Gastroesophageal sphincter (tissue), 4 donors: ENCODE data around the gene FOXB1. TPM values are rescaled to one million over a fixed set of nuclear protein-coding genes. Genes with fewer than 3 reads are reported as not detected.

Experiments
- ATAC-seq: fragments of 150-250 bp; one replicate; pipeline ENCODE4 v1.9.1; 2016; ENCODE audit warnings: mild to moderate bottlenecking, moderate library complexity
- H3K27ac ChIP-seq, 4 donors: fragments of 200-600 bp; sonication (generic) in 3 of 4; 1 replicate in 3 of 4; 2 replicates in 1 of 4; pipeline ENCODE4 v1.5.1; 2016 to 2019
- H3K27me3 ChIP-seq: fragments of 200-600 bp; sonication (generic); one replicate; pipeline ENCODE4 v1.5.1; 2019
- H3K36me3 ChIP-seq, 2 donors: fragments of 200-600 bp; sonication (generic); one replicate each; pipeline ENCODE4 v1.5.1; 2019; ENCODE audit warnings: control low read depth in 1 of 2
- H3K4me1 ChIP-seq, 3 donors: fragments of 200-600 bp; sonication (generic); 1 replicate in 2 of 3; 2 replicates in 1 of 3; pipeline ENCODE4 v1.5.1; 2016 to 2019; ENCODE audit warnings: control low read depth in 2 of 3
- H3K4me3 ChIP-seq, 2 donors: fragments of 200-600 bp; sonication (generic); one replicate each; pipeline ENCODE4 v1.5.1; 2019; ENCODE audit warnings: mild to moderate bottlenecking in 1 of 2, moderate library complexity in 1 of 2
- H3K9me3 ChIP-seq, 3 donors: fragments of 200-600 bp; sonication (generic); one replicate each; pipeline ENCODE4 v1.5.1; 2017 to 2019; ENCODE audit warnings: control low read depth in 2 of 3
- EP300 ChIP-seq: sonication (generic); formaldehyde crosslinking; IDR thresholded peaks from one replicate; pipeline ENCODE4 v1.6.1; 2017; ENCODE audit warnings: antibody characterized with exemption, mild to moderate bottlenecking
- POLR2A ChIP-seq, 2 donors: fragments of 450-650 bp; IDR thresholded peaks; one replicate each; pipeline ENCODE4 v1.6.1; 2017; ENCODE audit warnings: antibody characterized with exemption in 2 of 2, mild to moderate bottlenecking in 2 of 2, moderate library complexity in 1 of 2
- POLR2AphosphoS5 ChIP-seq: sonication (generic); formaldehyde crosslinking; IDR thresholded peaks from one replicate; pipeline ENCODE4 v1.6.1; 2017; ENCODE audit warnings: antibody characterized with exemption
- WGBS, 2 donors: methylation state at CpG; one replicate each; pipeline ENCODE4 v1.1.5; 2018; ENCODE audit warnings: low coverage in 1 of 2; 5-methylcytosine and 5-hydroxymethylcytosine counted together
- total RNA-seq, 4 donors: library from RNA; depleted of rRNA; stranded (reverse); fragments of >200 nt; gene quantifications; one replicate each; pipeline ENCODE4 v1.1.0, GENCODE V29; 2016
- TF ChIP-seq, protein P1 (sequence below), 4 experiments: fragments of 200-600 bp in 2 of 4; fragments of 450-650 bp in 2 of 4; sonication (generic) in 1 of 4; IDR thresholded peaks; one replicate each; pipeline ENCODE4 v1.5.1; 2017 to 2019; ENCODE audit warnings: antibody characterized with exemption in 4 of 4, mild to moderate bottlenecking in 2 of 4, moderate library complexity in 2 of 4

FOXB1 gene
- not detected for total RNA-seq

DNA sequence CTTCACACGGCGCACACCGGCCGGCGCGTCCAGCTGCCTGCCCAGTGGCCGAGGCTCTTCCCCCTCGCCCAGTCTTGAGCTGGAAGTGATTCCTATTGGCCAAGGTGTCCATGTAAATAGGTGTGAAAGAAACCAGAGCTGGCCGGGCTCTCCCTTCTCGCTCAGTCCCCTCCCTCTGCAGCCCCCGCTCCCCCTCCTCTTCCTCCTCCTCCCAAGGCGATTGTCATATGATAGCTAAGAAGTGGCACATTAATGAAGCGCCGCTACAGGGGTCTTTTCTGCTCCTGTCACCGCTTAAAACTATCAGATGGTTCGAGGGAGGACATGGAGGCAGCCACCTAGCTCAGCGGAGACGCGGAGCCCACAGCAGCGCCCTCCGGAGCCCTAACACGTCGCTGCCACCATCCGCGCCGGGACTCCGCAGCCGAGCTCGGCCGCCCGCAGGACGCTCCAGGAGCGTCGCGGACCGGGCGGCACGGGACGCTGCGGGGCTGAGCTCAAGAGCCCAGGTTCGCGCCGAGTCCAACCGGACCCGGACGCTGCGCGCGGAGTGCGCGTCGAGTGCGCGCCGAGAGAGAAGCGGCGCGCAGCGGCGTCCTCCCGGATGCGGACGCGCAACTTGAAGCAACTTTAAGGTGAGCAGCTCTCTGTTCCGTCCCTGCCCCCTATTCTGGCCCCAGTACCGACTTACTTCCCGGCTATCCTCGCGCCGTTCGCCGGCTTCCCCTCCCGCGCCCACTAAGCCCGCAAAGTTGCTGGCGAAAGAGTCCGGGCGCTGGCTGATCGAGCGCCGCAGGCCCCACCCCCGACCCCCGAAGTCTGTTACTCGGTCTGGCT, at the start of gene FOXB1:
Gene FOXB1 (plus strand): TSS at position 303 of the 837 bp plus-strand sequence. CDS start 653 bp downstream, outside the sequence.
- no peak for TF ChIP-seq POLR2AphosphoS5
- TF ChIP-seq POLR2A (IDR thresholded peaks at IDR 0.05): no peak
- TF ChIP-seq, protein P1, sequence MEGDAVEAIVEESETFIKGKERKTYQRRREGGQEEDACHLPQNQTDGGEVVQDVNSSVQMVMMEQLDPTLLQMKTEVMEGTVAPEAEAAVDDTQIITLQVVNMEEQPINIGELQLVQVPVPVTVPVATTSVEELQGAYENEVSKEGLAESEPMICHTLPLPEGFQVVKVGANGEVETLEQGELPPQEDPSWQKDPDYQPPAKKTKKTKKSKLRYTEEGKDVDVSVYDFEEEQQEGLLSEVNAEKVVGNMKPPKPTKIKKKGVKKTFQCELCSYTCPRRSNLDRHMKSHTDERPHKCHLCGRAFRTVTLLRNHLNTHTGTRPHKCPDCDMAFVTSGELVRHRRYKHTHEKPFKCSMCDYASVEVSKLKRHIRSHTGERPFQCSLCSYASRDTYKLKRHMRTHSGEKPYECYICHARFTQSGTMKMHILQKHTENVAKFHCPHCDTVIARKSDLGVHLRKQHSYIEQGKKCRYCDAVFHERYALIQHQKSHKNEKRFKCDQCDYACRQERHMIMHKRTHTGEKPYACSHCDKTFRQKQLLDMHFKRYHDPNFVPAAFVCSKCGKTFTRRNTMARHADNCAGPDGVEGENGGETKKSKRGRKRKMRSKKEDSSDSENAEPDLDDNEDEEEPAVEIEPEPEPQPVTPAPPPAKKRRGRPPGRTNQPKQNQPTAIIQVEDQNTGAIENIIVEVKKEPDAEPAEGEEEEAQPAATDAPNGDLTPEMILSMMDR (IDR thresholded peaks at IDR 0.05): no peak
- no peak for TF ChIP-seq EP300
- H3K9me3 ChIP-seq: no peaks in the 10 kb centered on the region
- no peak within 1 kb of the TSS for H3K27ac ChIP-seq
- peaks cover 100% of the 10 kb centered on the region for H3K27me3 ChIP-seq
- 0 to 4% methylated on average over 2 to 9 of the region's 84 CpGs for WGBS, 2 donors
- no peaks in the 10 kb centered on the region for H3K36me3 ChIP-seq
- H3K4me1 ChIP-seq: peaks cover 0 to 44% (median 24%) of the 10 kb centered on the region in 3 donors
- no peak for ATAC-seq
- H3K4me3 ChIP-seq: peak within 1 kb of the TSS in 1 of 2 donors; percentile 48

GRCh38 chr15:59958288-59958687, 45.8 kb upstream of the FOXB1 start:
- ATAC-seq: no peak
- Histone ChIP-seq H3K36me3 (no peaks in the 10 kb centered on the region), H3K9me3 (peaks cover 0 to 50% (median 0%) of the 10 kb centered on the region in 3 donors), H3K4me1 (no peaks in the 10 kb centered on the region), H3K27ac (no peak overlapping the region), H3K4me3 (no peak overlapping the region), H3K27me3 (peaks cover 8% of the 10 kb centered on the region)
- TF ChIP-seq, protein P1 (IDR thresholded peaks at IDR 0.05): no peak

- TF ChIP-seq EP300 (no peak), POLR2A (IDR thresholded peaks at IDR 0.05) (no peak), POLR2AphosphoS5 (no peak)
- TF ChIP-seq, protein P1 (IDR thresholded peaks at IDR 0.05): no peak
- ATAC-seq: no peak
- Histone ChIP-seq H3K27ac (no peak overlapping the region), H3K9me3 (peaks cover 0 to 62% (median 0%) of the 10 kb centered on the region in 3 donors), H3K4me1 (no peaks in the 10 kb centered on the region), H3K4me3 (no peak overlapping the region), H3K36me3 (no peaks in the 10 kb centered on the region), H3K27me3 (peaks cover 5% of the 10 kb centered on the region)
Measured at GRCh38 chr15:59960318-59960717, 43.8 kb upstream of the FOXB1 start.

GRCh38 chr15:59963322-59963721, 40.8 kb upstream of the FOXB1 start:
- Histone ChIP-seq H3K27me3 (peaks cover 7% of the 10 kb centered on the region), H3K36me3 (no peaks in the 10 kb centered on the region), H3K27ac (no peak overlapping the region), H3K4me1 (no peaks in the 10 kb centered on the region), H3K4me3 (no peak overlapping the region), H3K9me3 (peaks cover 0 to 60% (median 0%) of the 10 kb centered on the region in 3 donors)
- 63 to 82% methylated on average over 1 of the region's 1 CpG for WGBS, 2 donors
- ATAC-seq: no peak
- TF ChIP-seq EP300: no peak
- TF ChIP-seq POLR2AphosphoS5: no peak
- TF ChIP-seq, protein P1 (IDR thresholded peaks at IDR 0.05): no peak
- TF ChIP-seq POLR2A (IDR thresholded peaks at IDR 0.05): no peak

- Histone ChIP-seq H3K27me3 (peaks cover 7% of the 10 kb centered on the region), H3K27ac (no peak overlapping the region), H3K36me3 (no peaks in the 10 kb centered on the region), H3K4me1 (no peaks in the 10 kb centered on the region), H3K9me3 (peaks cover 0 to 54% (median 0%) of the 10 kb centered on the region in 3 donors), H3K4me3 (no peak overlapping the region)
- TF ChIP-seq POLR2AphosphoS5: no peak
- TF ChIP-seq POLR2A (IDR thresholded peaks at IDR 0.05): no peak
- TF ChIP-seq, protein P1 (IDR thresholded peaks at IDR 0.05): no peak
- TF ChIP-seq EP300: no peak
- no peak for ATAC-seq
Measured at GRCh38 chr15:59963925-59964324, 40.2 kb upstream of the FOXB1 start.
